Mucosa of descending colon (tissue), 3 donors: ENCODE measurements around the gene RAB25. TPM values are rescaled to one million over a fixed set of nuclear protein-coding genes. Genes with fewer than 3 reads are reported as not detected.

Experiments used
- ATAC-seq: fragments of 200-7000 bp; cut with Tn5 transposase; one replicate; pipeline ENCODE4 v1.9.1; 2020; ENCODE audit warnings: mild to moderate bottlenecking, moderate library complexity
- DNase-seq, 3 donors: peaks; one replicate each; pipeline ENCODE4 v3.0.0-alpha.2; 2020
- H3K36me3 ChIP-seq: fragments of 200-600 bp; one replicate; pipeline ENCODE4 v1.8.0; 2021; ENCODE audit warnings: low read depth, mild to moderate bottlenecking
- H3K4me1 ChIP-seq: fragments of 200-600 bp; one replicate; pipeline ENCODE4 v1.8.0; 2021; ENCODE audit warnings: low read depth, mild to moderate bottlenecking
- H3K4me3 ChIP-seq: fragments of 200-600 bp; one replicate; pipeline ENCODE4 v1.8.0; 2021; ENCODE audit warnings: mild to moderate bottlenecking
- H3K9me3 ChIP-seq: fragments of 200-600 bp; one replicate; pipeline ENCODE4 v1.8.0; 2021; ENCODE audit warnings: mild to moderate bottlenecking
- intact Hi-C, 2 donors: fragments of 100-400 bp; cut with DNase I in 1 of 2; cut with micrococcal nuclease in 1 of 2; formaldehyde crosslinking; loops; one replicate each; pipeline versions ENCODE4 v1.11.0 to v1.11.1; 2022; cut with DNase I, micrococcal nuclease
- total RNA-seq, 3 donors: library from RNA; stranded (reverse); fragmentation: NEBNext Ultra II Directional in 2 of 3; extraction: Animal tissue kit (Norgen Biotek cat#: 25700) in 2 of 3; gene quantifications; one replicate each; pipeline versions ENCODE4 v1.2.1 to v1.2.4, GENCODE V29; 2021 to 2023
- TF ChIP-seq, protein P1 (sequence below): fragments of 200-600 bp; IDR thresholded peaks from one replicate; pipeline ENCODE4 v1.8.0; 2022; ENCODE audit warnings: antibody characterized with exemption, mild to moderate bottlenecking
- donor health status: DM: no; HTN: no; CAD: no; lungs with moderate emphysema.
- donor health status: DM: no; HTN: no; CAD: no.
- donor health status: DM: no; HTN: yes; CAD: no.

Gene RAB25
- total RNA-seq, 3 donors from 2014 or later, result 85.1 to 242 (median 158) TPM

DNA sequence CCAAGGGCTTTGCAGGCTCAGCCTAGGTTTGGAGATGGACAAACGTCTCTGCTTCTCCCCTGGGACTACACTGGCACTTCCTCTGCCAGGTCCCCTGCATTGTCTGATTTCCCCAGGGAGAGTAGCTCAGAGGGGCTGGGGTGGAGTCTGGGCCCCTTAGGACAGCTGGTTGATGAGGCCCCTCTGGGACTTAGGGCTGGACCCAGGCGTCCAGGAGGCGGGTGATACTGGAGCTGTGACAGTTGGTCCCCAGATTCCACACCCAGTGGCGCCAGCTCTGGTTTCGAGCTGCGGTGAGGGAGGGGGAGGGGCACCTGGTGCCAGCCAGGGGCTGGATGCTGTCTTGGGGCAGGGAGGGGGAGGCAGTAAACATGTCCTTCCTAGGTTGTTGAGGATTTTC lies 28.7 kb downstream of the RAB25 start:
- TF ChIP-seq, protein P1, sequence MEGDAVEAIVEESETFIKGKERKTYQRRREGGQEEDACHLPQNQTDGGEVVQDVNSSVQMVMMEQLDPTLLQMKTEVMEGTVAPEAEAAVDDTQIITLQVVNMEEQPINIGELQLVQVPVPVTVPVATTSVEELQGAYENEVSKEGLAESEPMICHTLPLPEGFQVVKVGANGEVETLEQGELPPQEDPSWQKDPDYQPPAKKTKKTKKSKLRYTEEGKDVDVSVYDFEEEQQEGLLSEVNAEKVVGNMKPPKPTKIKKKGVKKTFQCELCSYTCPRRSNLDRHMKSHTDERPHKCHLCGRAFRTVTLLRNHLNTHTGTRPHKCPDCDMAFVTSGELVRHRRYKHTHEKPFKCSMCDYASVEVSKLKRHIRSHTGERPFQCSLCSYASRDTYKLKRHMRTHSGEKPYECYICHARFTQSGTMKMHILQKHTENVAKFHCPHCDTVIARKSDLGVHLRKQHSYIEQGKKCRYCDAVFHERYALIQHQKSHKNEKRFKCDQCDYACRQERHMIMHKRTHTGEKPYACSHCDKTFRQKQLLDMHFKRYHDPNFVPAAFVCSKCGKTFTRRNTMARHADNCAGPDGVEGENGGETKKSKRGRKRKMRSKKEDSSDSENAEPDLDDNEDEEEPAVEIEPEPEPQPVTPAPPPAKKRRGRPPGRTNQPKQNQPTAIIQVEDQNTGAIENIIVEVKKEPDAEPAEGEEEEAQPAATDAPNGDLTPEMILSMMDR, result no peak
- Histone ChIP-seq H3K4me1 (no peaks in the 10 kb centered on the region), H3K36me3 (no peaks in the 10 kb centered on the region), H3K4me3 (no peak overlapping the region), H3K9me3 (no peaks in the 10 kb centered on the region)
- ATAC-seq (no peak), DNase-seq (no peak)
- intact Hi-C loops, result loop anchor here in 1 of 2 donors (5.0 kb wide), 2 partner anchors 48 to 138 kb away; no protein-coding TSS in a partner anchor

- intact Hi-C loops, result loop anchor here in 1 of 2 donors (5.0 kb wide), 2 partner anchors 47 to 137 kb away; no protein-coding TSS in a partner anchor
- ATAC-seq, result peak; percentile 2
Measured at GRCh38 chr1:156090138-156090839, 29.3 kb downstream of the RAB25 start.

GRCh38 chr1:156090840-156091188 lies 29.9 kb downstream of the RAB25 start:
- TF ChIP-seq, protein P1, result peak; percentile 45
- intact Hi-C loops, result loop anchor here in 1 of 2 donors (5.0 kb wide), 2 partner anchors 46 to 136 kb away; no protein-coding TSS in a partner anchor
- Histone ChIP-seq H3K36me3 (no peaks in the 10 kb centered on the region), H3K4me1 (peaks cover 3% of the 10 kb centered on the region), H3K4me3 (no peak overlapping the region), H3K9me3 (no peaks in the 10 kb centered on the region)
- ATAC-seq (peak; percentile 92), DNase-seq (peak; percentile 87 to 92 (median 92))

More at GRCh38 chr1:156090138-156090839, 29.3 kb downstream of the RAB25 start:
- no peak overlapping the region for H3K4me3 ChIP-seq
- no peaks in the 10 kb centered on the region for H3K36me3 ChIP-seq
- peak in 1 of 3 donors; percentile 15 for DNase-seq
- H3K4me1 ChIP-seq, result no peaks in the 10 kb centered on the region
- H3K9me3 ChIP-seq, result no peaks in the 10 kb centered on the region
- TF ChIP-seq, protein P1, result no peak

- DNase-seq, result no peak
- TF ChIP-seq, protein P1, result no peak
- no peaks in the 10 kb centered on the region for H3K9me3 ChIP-seq
- peaks cover 10% of the 10 kb centered on the region for H3K4me1 ChIP-seq
- intact Hi-C loops, result loop anchor here in 1 of 2 donors (5.0 kb wide), 2 partner anchors 46 to 136 kb away; no protein-coding TSS in a partner anchor
- no peak overlapping the region for H3K4me3 ChIP-seq
- ATAC-seq, result no peak
- no peaks in the 10 kb centered on the region for H3K36me3 ChIP-seq
Measured at GRCh38 chr1:156091610-156092009, 30.6 kb downstream of the RAB25 start.

GRCh38 chr1:156095906-156096508 lies 35.0 kb downstream of the RAB25 start:
- Histone ChIP-seq H3K4me3 (no peak overlapping the region), H3K4me1 (peaks cover 33% of the 10 kb centered on the region), H3K36me3 (no peaks in the 10 kb centered on the region), H3K9me3 (no peaks in the 10 kb centered on the region)
- ATAC-seq (no peak), DNase-seq (no peak)
- TF ChIP-seq, protein P1, result no peak
- intact Hi-C loops, result loop anchor here in 1 of 2 donors (5.0 kb wide), 1 partner anchor 36 kb away; no protein-coding TSS in a partner anchor
